Testis (tissue), 3 donors: Measurements from ENCODE around the gene NECAB3. TPM values are rescaled to one million over a fixed set of nuclear protein-coding genes. Genes with fewer than 3 reads are reported as not detected.
"Not testable (repeated sequence)": the region's sequence is repeated elsewhere in the genome, so short reads cannot be mapped to it uniquely, and the experiment has no call there.

Source experiments
- DNase-seq: peaks from one replicate; pipeline ENCODE4 v3.0.0-alpha.2; 2019
- H3K27ac ChIP-seq, 2 donors: fragments of 200-600 bp; sonication (generic); one replicate each; pipeline ENCODE4 v1.5.1; 2019
- H3K27me3 ChIP-seq: fragments of 200-600 bp; sonication (generic); one replicate; pipeline ENCODE4 v1.5.1; 2019
- H3K36me3 ChIP-seq: fragments of 200-600 bp; sonication (generic); one replicate; pipeline ENCODE4 v1.5.1; 2017; ENCODE audit warnings: low read depth; ENCODE audit errors: missing control alignments
- H3K4me1 ChIP-seq: fragments of 200-600 bp; sonication (generic); one replicate; pipeline ENCODE4 v1.5.1; 2019
- H3K4me3 ChIP-seq, 2 donors: fragments of 200-600 bp; sonication (generic); one replicate each; pipeline ENCODE4 v1.5.1; 2017 to 2019
- H3K9me3 ChIP-seq: fragments of 200-600 bp; sonication (generic); one replicate; pipeline ENCODE4 v1.5.1; 2017
- CTCF ChIP-seq, 3 experiments: fragments of 450-650 bp in 2 of 3; fragments of 200-600 bp in 1 of 3; sonication (generic) in 1 of 3; IDR thresholded peaks; one replicate each; pipeline ENCODE4 v1.5.1; 2016 to 2019; ENCODE audit warnings: antibody characterized with exemption in 3 of 3, mild to moderate bottlenecking in 2 of 3, moderate library complexity in 1 of 3
- POLR2A ChIP-seq: fragments of 450-650 bp; IDR thresholded peaks from one replicate; pipeline ENCODE4 v1.6.1; 2017; ENCODE audit warnings: antibody characterized with exemption, mild to moderate bottlenecking, moderate library complexity
- WGBS, 2 donors: methylation state at CpG; one replicate each; pipeline ENCODE4 v1.1.5; 2018; 5-methylcytosine and 5-hydroxymethylcytosine counted together
- intact Hi-C: fragments of 100-400 bp; cut with DNase I; formaldehyde crosslinking; loops from one replicate; pipeline ENCODE4 v1.15.1; 2023; ENCODE audit warnings: low total_unique reads
- polyA plus RNA-seq: library from polyadenylated mRNA; stranded (reverse); fragments of 350-450 nt; fragmentation: Illumina TruSeq; extraction: RNeasy Lipid Tissue Mini Kit (QIAGEN cat#74804); gene quantifications from one replicate; pipeline ENCODE4 v1.2.3, GENCODE V29; 2014; ENCODE audit warnings: low read depth, low replicate concordance; ENCODE audit not compliant: insufficient read depth
- total RNA-seq, 2 donors: library from RNA; depleted of rRNA; stranded (reverse); fragments of >200 nt; gene quantifications; one replicate each; pipeline ENCODE4 v1.2.3, GENCODE V29; 2016

Gene NECAB3
- total and polyA plus RNA-seq, 3 donors from 2014 or later: 59.7 to 118 (median 106) TPM

- Histone ChIP-seq H3K36me3 (no peaks in the 10 kb centered on the region), H3K4me1 (no peaks in the 10 kb centered on the region), H3K4me3 (no peak overlapping the region), H3K27ac (no peak overlapping the region), H3K9me3 (no peaks in the 10 kb centered on the region), H3K27me3 (no peaks in the 10 kb centered on the region)
- DNase-seq: no peak
- intact Hi-C loops: no loop called here
- TF ChIP-seq POLR2A: no peak
- no peak for TF ChIP-seq CTCF (IDR thresholded peaks at IDR 0.05)
- whole genome bisulfite sequencing, 2 donors: 94 to 96% methylated on average over 3 of the region's 3 CpGs
Measured at GRCh38 chr20:33635341-33635740, 38.9 kb downstream of the NECAB3 start.

- H3K4me1 ChIP-seq, H3K27ac ChIP-seq, H3K27me3 ChIP-seq, H3K9me3 ChIP-seq, DNase-seq, H3K4me3 ChIP-seq, H3K36me3 ChIP-seq, intact Hi-C loops: not testable (repeated sequence)
- WGBS, 2 donors: 88 to 93% methylated on average over 4 of the region's 4 CpGs
Measured at GRCh38 chr20:33631910-33632309, 42.3 kb downstream of the NECAB3 start.

- no peaks in the 10 kb centered on the region for H3K36me3 ChIP-seq
- H3K9me3 ChIP-seq: no peaks in the 10 kb centered on the region
- no peaks in the 10 kb centered on the region for H3K4me1 ChIP-seq
- H3K4me3 ChIP-seq: no peak overlapping the region
- DNase-seq: no peak
- 85 to 88% methylated on average over 4 of the region's 4 CpGs for WGBS, 2 donors
- intact Hi-C loops: no loop called here
- TF ChIP-seq POLR2A (no peak), CTCF (IDR thresholded peaks at IDR 0.05) (no peak)
- H3K27ac ChIP-seq: no peak overlapping the region
- no peaks in the 10 kb centered on the region for H3K27me3 ChIP-seq
Measured at GRCh38 chr20:33630507-33630906, 43.7 kb downstream of the NECAB3 start.

- intact Hi-C loops: no loop called here
- no peaks in the 10 kb centered on the region for H3K36me3 ChIP-seq
- TF ChIP-seq POLR2A (no peak), CTCF (IDR thresholded peaks at IDR 0.05) (no peak)
Measured at GRCh38 chr20:33629979-33630378, 44.2 kb downstream of the NECAB3 start.

GRCh38 chr20:33629533-33629932 is 44.7 kb downstream of the NECAB3 start:
- DNase-seq: no peak
- H3K4me1 ChIP-seq: no peaks in the 10 kb centered on the region
- H3K27me3 ChIP-seq: no peaks in the 10 kb centered on the region
- H3K27ac ChIP-seq: no peak overlapping the region
- WGBS, 2 donors: 94 to 95% methylated on average over 10 of the region's 10 CpGs
- H3K36me3 ChIP-seq: no peaks in the 10 kb centered on the region
- TF ChIP-seq POLR2A: no peak
- no peak for TF ChIP-seq CTCF (IDR thresholded peaks at IDR 0.05)
- intact Hi-C loops: no loop called here
- H3K4me3 ChIP-seq: no peak overlapping the region
- H3K9me3 ChIP-seq: no peaks in the 10 kb centered on the region

More at GRCh38 chr20:33629979-33630378, 44.2 kb downstream of the NECAB3 start:
- Histone ChIP-seq H3K9me3 (no peaks in the 10 kb centered on the region), H3K4me1 (no peaks in the 10 kb centered on the region), H3K27ac (no peak overlapping the region), H3K27me3 (no peaks in the 10 kb centered on the region), H3K4me3 (no peak overlapping the region)
- 90 to 96% methylated on average over 5 of the region's 5 CpGs for WGBS, 2 donors
- no peak for DNase-seq
